ENCODE results near the gene PHF21A. TPM values are rescaled to one million over a fixed set of nuclear protein-coding genes. Genes with fewer than 3 reads are reported as not detected.

The PHF21A gene
- total RNA-seq, 1 donor from 2014 or later = 71.1 TPM

- no peak for DNase-seq
- Mint-ChIP-seq H3K4me3 (ENCODE audit: unreplicated experiment) (no peak overlapping the region), H3K36me3 (ENCODE audit: unreplicated experiment) (no peaks in the 10 kb centered on the region), H3K27me3 (ENCODE audit: unreplicated experiment) (no peaks in the 10 kb centered on the region), H3K27ac (ENCODE audit: unreplicated experiment) (no peak overlapping the region), H3K4me1 (ENCODE audit: low read depth, unreplicated experiment) (peaks cover 5% of the 10 kb centered on the region), H3K9me3 (ENCODE audit: unreplicated experiment) (no peaks in the 10 kb centered on the region)
- no peak for TF ChIP-seq CTCF (IDR thresholded peaks at IDR 0.05; ENCODE audit: partially characterized antibody, unreplicated experiment)
These were observed 9.2 kb upstream of the PHF21A start for GRCh38 chr11:46130286-46130940.

GRCh38 chr11:46129133-46129532 lies 7.9 kb upstream of the PHF21A start:
- DNase-seq = no peak
- Mint-ChIP-seq H3K9me3 (ENCODE audit: unreplicated experiment) (no peaks in the 10 kb centered on the region), H3K27me3 (ENCODE audit: unreplicated experiment) (no peaks in the 10 kb centered on the region), H3K4me3 (ENCODE audit: unreplicated experiment) (no peak overlapping the region), H3K36me3 (ENCODE audit: unreplicated experiment) (no peaks in the 10 kb centered on the region), H3K4me1 (ENCODE audit: low read depth, unreplicated experiment) (no peaks in the 10 kb centered on the region), H3K27ac (ENCODE audit: unreplicated experiment) (no peak overlapping the region)
- TF ChIP-seq CTCF (IDR thresholded peaks at IDR 0.05; ENCODE audit: partially characterized antibody, unreplicated experiment) = no peak

GRCh38 chr11:46127150-46127638 lies 5.9 kb upstream of the PHF21A start:
- no peak for DNase-seq
- no peaks in the 10 kb centered on the region for H3K36me3 Mint-ChIP-seq (ENCODE audit: unreplicated experiment)

GRCh38 chr11:46125284-46125683 lies 4.0 kb upstream of the PHF21A start:
- H3K27me3 Mint-ChIP-seq (ENCODE audit: unreplicated experiment) = peaks cover 3% of the 10 kb centered on the region
- H3K4me1 Mint-ChIP-seq (ENCODE audit: low read depth, unreplicated experiment) = no peaks in the 10 kb centered on the region
- no peaks in the 10 kb centered on the region for H3K36me3 Mint-ChIP-seq (ENCODE audit: unreplicated experiment)
- TF ChIP-seq CTCF (IDR thresholded peaks at IDR 0.05; ENCODE audit: partially characterized antibody, unreplicated experiment) = no peak
- no peak overlapping the region for H3K27ac Mint-ChIP-seq (ENCODE audit: unreplicated experiment)
- no peak for DNase-seq
- H3K4me3 Mint-ChIP-seq (ENCODE audit: unreplicated experiment) = no peak overlapping the region
- H3K9me3 Mint-ChIP-seq (ENCODE audit: unreplicated experiment) = peaks cover 4% of the 10 kb centered on the region

More at GRCh38 chr11:46127150-46127638, 5.9 kb upstream of the PHF21A start:
- Mint-ChIP-seq H3K9me3 (ENCODE audit: unreplicated experiment) (peaks cover 4% of the 10 kb centered on the region), H3K27ac (ENCODE audit: unreplicated experiment) (no peak overlapping the region), H3K27me3 (ENCODE audit: unreplicated experiment) (no peaks in the 10 kb centered on the region), H3K4me1 (ENCODE audit: low read depth, unreplicated experiment) (no peaks in the 10 kb centered on the region), H3K4me3 (ENCODE audit: unreplicated experiment) (no peak overlapping the region)
- TF ChIP-seq CTCF (IDR thresholded peaks at IDR 0.05; ENCODE audit: partially characterized antibody, unreplicated experiment) = no peak

GRCh38 chr11:46122945-46123715 lies 1.9 kb upstream of the PHF21A start:
- Mint-ChIP-seq H3K36me3 (ENCODE audit: unreplicated experiment) (no peaks in the 10 kb centered on the region), H3K4me1 (ENCODE audit: low read depth, unreplicated experiment) (peaks cover 11% of the 10 kb centered on the region), H3K4me3 (ENCODE audit: unreplicated experiment) (peak overlapping the region; percentile 95), H3K9me3 (ENCODE audit: unreplicated experiment) (peaks cover 14% of the 10 kb centered on the region), H3K27ac (ENCODE audit: unreplicated experiment) (no peak overlapping the region), H3K27me3 (ENCODE audit: unreplicated experiment) (peaks cover 7% of the 10 kb centered on the region)
- no peak for DNase-seq
- TF ChIP-seq CTCF (IDR thresholded peaks at IDR 0.05; ENCODE audit: partially characterized antibody, unreplicated experiment) = no peak

Data from glutamatergic neuron (in vitro differentiated cells).